MM.1S (cell line): ENCODE data around the gene DDX51.
"Not testable (repeated sequence)": the region's sequence is repeated elsewhere in the genome, so short reads cannot be mapped to it uniquely, and the experiment has no call there.

ENCODE experiments used
- DNase-seq: peaks from one replicate; pipeline ENCODE4 v3.0.0-alpha.2; 2015
- H2AFZ ChIP-seq: fragments of 300-600 bp; sonication (generic); 2 replicates; pipeline ENCODE4 v1.6.0; 2016; ENCODE audit warnings: antibody characterized with exemption, low read length
- H3F3A ChIP-seq: fragments of 300-600 bp; sonication (generic); 2 replicates; pipeline ENCODE4 v1.6.1; 2016; ENCODE audit warnings: mild to moderate bottlenecking, antibody characterized with exemption, low read length, moderate library complexity, mixed read lengths; ENCODE audit not compliant: insufficient read depth
- H3K27ac ChIP-seq: fragments of 300-600 bp; sonication (generic); 2 replicates; pipeline ENCODE4 v1.5.1; 2016; ENCODE audit warnings: mild to moderate bottlenecking, low read length
- H3K27me3 ChIP-seq: fragments of 300-600 bp; sonication (generic); replicated peaks from 2 replicates; pipeline ENCODE4 v1.6.0; 2016; ENCODE audit warnings: low read length; ENCODE audit not compliant: insufficient read depth
- H3K36me3 ChIP-seq: fragments of 300-600 bp; sonication (generic); replicated peaks from 2 replicates; pipeline ENCODE4 v1.6.1; 2016; ENCODE audit warnings: mild to moderate bottlenecking, low read length, mixed read lengths; ENCODE audit not compliant: insufficient read depth
- H3K4me1 ChIP-seq: fragments of 300-600 bp; sonication (generic); 2 replicates; pipeline ENCODE4 v1.6.1; 2016; ENCODE audit warnings: low read length, mixed read lengths
- H3K4me2 ChIP-seq: fragments of 300-600 bp; sonication (generic); 2 replicates; pipeline ENCODE4 v1.6.0; 2016; ENCODE audit warnings: low read depth, low read length
- H3K4me3 ChIP-seq: fragments of 300-600 bp; sonication (generic); 2 replicates; pipeline ENCODE4 v1.5.1; 2016; ENCODE audit warnings: low read length, mixed read lengths
- H3K79me2 ChIP-seq: fragments of 300-600 bp; sonication (generic); 2 replicates; pipeline ENCODE4 v1.6.1; 2016; ENCODE audit warnings: mixed run types, low read length, mixed read lengths
- H3K9ac ChIP-seq: fragments of 300-600 bp; sonication (generic); 2 replicates; pipeline ENCODE4 v1.6.1; 2016; ENCODE audit warnings: low read length, mixed read lengths
- H3K9me2 ChIP-seq: fragments of 300-600 bp; sonication (generic); replicated peaks from 2 replicates; pipeline ENCODE4 v1.6.1; 2016; ENCODE audit warnings: mild to moderate bottlenecking, low read length, mixed read lengths; ENCODE audit not compliant: insufficient read depth
- H3K9me3 ChIP-seq: fragments of 300-600 bp; sonication (generic); replicated peaks from 2 replicates; pipeline ENCODE4 v1.6.1; 2016; ENCODE audit warnings: mild to moderate bottlenecking, low read length, mixed read lengths; ENCODE audit not compliant: insufficient read depth
- H4K20me1 ChIP-seq: fragments of 300-600 bp; sonication (generic); 2 replicates; pipeline ENCODE4 v1.6.1; 2016; ENCODE audit warnings: mild to moderate bottlenecking, low read length, moderate library complexity, mixed read lengths; ENCODE audit not compliant: insufficient read depth
- EZH2 ChIP-seq: fragments of 300-600 bp; sonication (generic); optimal IDR thresholded peaks from 2 replicates; pipeline ENCODE3; 2017; ENCODE audit warnings: low read depth, mild to moderate bottlenecking, antibody characterized with exemption, low read length, mixed read lengths
- EZH2phosphoT487 ChIP-seq: fragments of 300-600 bp; sonication (generic); IDR thresholded peaks from 2 replicates; pipeline ENCODE4 v1.6.1; 2018; ENCODE audit warnings: antibody characterized with exemption, low read length
- TF ChIP-seq, protein P1 (sequence below): fragments of 300-600 bp; sonication (generic); IDR thresholded peaks from 2 replicates; pipeline ENCODE4 v1.5.1; 2016; ENCODE audit warnings: antibody characterized with exemption, low read length, mixed read lengths

The DDX51 gene

DNA sequence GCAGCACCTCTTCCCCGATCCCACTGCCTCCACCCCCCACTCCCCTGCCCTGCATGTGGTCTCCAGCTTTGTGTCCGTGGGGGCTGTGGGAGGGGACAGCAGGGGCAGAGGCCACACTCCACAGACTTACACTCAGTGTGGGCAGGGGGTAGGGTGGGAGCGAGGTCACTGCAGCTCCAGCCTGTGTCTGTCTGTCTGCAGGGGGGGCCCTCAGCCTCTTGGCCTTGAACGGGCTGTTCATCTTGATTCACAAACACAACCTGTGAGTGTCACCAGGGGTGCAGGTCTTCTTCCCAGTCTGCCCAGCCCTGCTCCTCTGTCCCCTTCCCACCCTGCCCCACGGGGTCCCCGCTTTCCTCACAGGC, 6.6 kb upstream of the DDX51 start:
- Histone ChIP-seq H3K4me1 (no peaks in the 10 kb centered on the region), H3K4me2 (no peak overlapping the region), H3K36me3 (no peaks in the 10 kb centered on the region), H3K4me3 (no peak overlapping the region), H2AFZ (no peak overlapping the region), H3K9me2 (no peaks in the 10 kb centered on the region), H3F3A (no peaks in the 10 kb centered on the region), H3K9me3 (no peaks in the 10 kb centered on the region), H3K9ac (no peak overlapping the region), H3K79me2 (peaks cover 7% of the 10 kb centered on the region), H3K27me3 (no peaks in the 10 kb centered on the region), H3K27ac (no peak overlapping the region), H4K20me1 (no peaks in the 10 kb centered on the region)
- TF ChIP-seq EZH2 (no peak), EZH2phosphoT487 (no peak)
- TF ChIP-seq, protein P1, sequence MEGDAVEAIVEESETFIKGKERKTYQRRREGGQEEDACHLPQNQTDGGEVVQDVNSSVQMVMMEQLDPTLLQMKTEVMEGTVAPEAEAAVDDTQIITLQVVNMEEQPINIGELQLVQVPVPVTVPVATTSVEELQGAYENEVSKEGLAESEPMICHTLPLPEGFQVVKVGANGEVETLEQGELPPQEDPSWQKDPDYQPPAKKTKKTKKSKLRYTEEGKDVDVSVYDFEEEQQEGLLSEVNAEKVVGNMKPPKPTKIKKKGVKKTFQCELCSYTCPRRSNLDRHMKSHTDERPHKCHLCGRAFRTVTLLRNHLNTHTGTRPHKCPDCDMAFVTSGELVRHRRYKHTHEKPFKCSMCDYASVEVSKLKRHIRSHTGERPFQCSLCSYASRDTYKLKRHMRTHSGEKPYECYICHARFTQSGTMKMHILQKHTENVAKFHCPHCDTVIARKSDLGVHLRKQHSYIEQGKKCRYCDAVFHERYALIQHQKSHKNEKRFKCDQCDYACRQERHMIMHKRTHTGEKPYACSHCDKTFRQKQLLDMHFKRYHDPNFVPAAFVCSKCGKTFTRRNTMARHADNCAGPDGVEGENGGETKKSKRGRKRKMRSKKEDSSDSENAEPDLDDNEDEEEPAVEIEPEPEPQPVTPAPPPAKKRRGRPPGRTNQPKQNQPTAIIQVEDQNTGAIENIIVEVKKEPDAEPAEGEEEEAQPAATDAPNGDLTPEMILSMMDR, result no peak
- DNase-seq, result no peak

DNA sequence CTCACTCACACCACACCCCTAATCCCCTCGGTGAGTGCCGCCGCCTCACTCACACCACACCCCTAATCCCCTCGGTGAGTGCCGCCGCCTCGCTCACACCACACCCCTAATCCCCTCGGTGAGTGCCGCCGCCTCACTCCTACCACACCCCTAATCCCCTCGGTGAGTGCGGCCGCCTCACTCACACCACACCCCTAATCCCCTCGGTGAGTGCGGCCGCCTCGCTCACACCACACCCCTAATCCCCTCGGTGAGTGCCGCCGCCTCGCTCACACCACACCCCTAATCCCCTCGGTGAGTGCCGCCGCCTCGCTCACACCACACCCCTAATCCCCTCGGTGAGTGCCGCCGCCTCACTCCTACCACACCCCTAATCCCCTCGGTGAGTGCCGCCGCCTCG, 5.4 kb upstream of the DDX51 start:
- not testable (repeated sequence) for DNase-seq, H3K27me3 ChIP-seq, H3K9me2 ChIP-seq, H3K36me3 ChIP-seq, H3K27ac ChIP-seq, H4K20me1 ChIP-seq, H3K9me3 ChIP-seq, H3K4me3 ChIP-seq, H2AFZ ChIP-seq, H3K4me2 ChIP-seq, H3K4me1 ChIP-seq, H3F3A ChIP-seq, H3K9ac ChIP-seq
- H3K79me2 ChIP-seq, result peaks cover 19% of the 10 kb centered on the region

DNA sequence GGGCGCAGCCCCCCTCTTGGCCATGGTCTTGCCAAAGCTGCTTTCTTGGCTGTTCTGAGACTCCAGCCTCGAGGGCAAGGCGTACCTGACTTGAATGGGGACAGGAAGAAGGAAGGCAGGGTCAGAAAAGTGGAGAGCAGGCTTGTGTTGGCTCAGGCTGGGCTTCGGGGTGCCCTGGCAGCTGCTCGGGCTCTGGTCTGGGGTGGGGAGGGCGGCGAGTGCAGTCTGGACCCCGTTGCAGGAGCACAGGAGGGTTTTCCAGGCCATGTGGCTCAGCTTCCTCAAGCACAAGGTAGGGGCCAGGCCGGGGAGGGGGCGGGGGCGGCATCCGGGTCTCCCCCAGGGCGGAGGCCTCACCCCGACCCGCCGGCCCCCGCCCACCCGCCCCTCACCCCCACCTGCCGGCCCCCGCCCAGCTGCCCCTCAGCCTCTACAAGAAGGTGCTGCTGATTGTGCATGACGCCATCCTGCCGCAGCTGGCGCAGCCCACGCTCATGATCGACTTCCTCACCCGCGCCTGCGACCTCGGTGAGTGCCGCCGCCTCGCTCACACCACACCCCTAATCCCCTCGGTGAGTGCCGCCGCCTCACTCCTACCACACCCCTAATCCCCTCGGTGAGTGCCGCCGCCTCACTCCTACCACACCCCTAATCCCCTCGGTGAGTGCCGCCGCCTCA, 4.4 kb upstream of the DDX51 start:
- Histone ChIP-seq H3K9ac (no peak overlapping the region), H3K9me3 (no peaks in the 10 kb centered on the region), H4K20me1 (no peaks in the 10 kb centered on the region), H2AFZ (no peak overlapping the region), H3K9me2 (no peaks in the 10 kb centered on the region), H3F3A (no peaks in the 10 kb centered on the region), H3K4me2 (no peak overlapping the region), H3K36me3 (no peaks in the 10 kb centered on the region), H3K4me1 (no peaks in the 10 kb centered on the region), H3K27ac (no peak overlapping the region), H3K79me2 (peaks cover 24% of the 10 kb centered on the region), H3K27me3 (no peaks in the 10 kb centered on the region), H3K4me3 (no peak overlapping the region)
- DNase-seq, result no peak
- TF ChIP-seq, protein P1, result no peak
- TF ChIP-seq EZH2 (no peak), EZH2phosphoT487 (no peak)

- H3K9me3 ChIP-seq, result no peaks in the 10 kb centered on the region
- no peak for DNase-seq
- peaks cover 32% of the 10 kb centered on the region for H3K79me2 ChIP-seq
- H3K27me3 ChIP-seq, result no peaks in the 10 kb centered on the region
- no peaks in the 10 kb centered on the region for H3K4me1 ChIP-seq
- H3K9me2 ChIP-seq, result no peaks in the 10 kb centered on the region
- TF ChIP-seq EZH2phosphoT487 (no peak), EZH2 (no peak)
- TF ChIP-seq, protein P1, result no peak
- H3K4me2 ChIP-seq, result no peak overlapping the region
- no peak overlapping the region for H3K27ac ChIP-seq
- H4K20me1 ChIP-seq, result no peaks in the 10 kb centered on the region
- no peak overlapping the region for H2AFZ ChIP-seq
- no peaks in the 10 kb centered on the region for H3K36me3 ChIP-seq
- no peak overlapping the region for H3K4me3 ChIP-seq
- H3K9ac ChIP-seq, result no peak overlapping the region
- H3F3A ChIP-seq, result no peaks in the 10 kb centered on the region
These were observed 3.6 kb upstream of the DDX51 start for GRCh38 chr12:132147423-132148367.
